Activated CD8-positive, alpha-beta memory T cell treated with anti-CD3 and anti-CD28 coated beads, Interleukin-2, amount 10 ng/mL, durations not matched to agents 7 days and 5 days (primary cell): Measurements from ENCODE around the gene FBXW5. TPM values are rescaled to one million over a fixed set of nuclear protein-coding genes. Genes with fewer than 3 reads are reported as not detected.
A peak's percentile ranks its signal among the peaks of the same experiment; 100 is the strongest.

Experiments used
- ATAC-seq: fragments of 150-1000 bp; cut with Tn5 transposase; one replicate; pipeline ENCODE4 v1.10.0; 2021; ENCODE audit warnings: moderate library complexity
- CTCF ChIA-PET: fragments of 350-600 bp; sonication (Branson Sonifier 250); formaldehyde crosslinking; loops from one replicate; lab custom pipeline; 2021; ENCODE audit warnings: antibody characterized with exemption; lab: Charles Lee
- DNase-seq: peaks from one replicate; pipeline ENCODE4 v3.0.0-alpha.2; 2020
- H3K27ac Mint-ChIP-seq: one replicate; pipeline ENCODE4 v1.8.0; 2021; ENCODE audit warnings: mild to moderate bottlenecking, mixed read lengths
- H3K27me3 Mint-ChIP-seq: one replicate; pipeline ENCODE4 v1.8.0; 2021; ENCODE audit warnings: mixed read lengths
- H3K36me3 Mint-ChIP-seq: one replicate; pipeline ENCODE4 v1.8.0; 2021; ENCODE audit warnings: mild to moderate bottlenecking, mixed read lengths
- H3K4me1 Mint-ChIP-seq: one replicate; pipeline ENCODE4 v1.8.0; 2021; ENCODE audit warnings: mixed read lengths
- H3K4me3 Mint-ChIP-seq: one replicate; pipeline ENCODE4 v1.8.0; 2021; ENCODE audit warnings: mild to moderate bottlenecking, moderate library complexity, mixed read lengths
- H3K9me3 Mint-ChIP-seq: one replicate; pipeline ENCODE4 v1.8.0; 2022; ENCODE audit warnings: low read depth, mixed read lengths
- total RNA-seq, 2 experiments: library from RNA; stranded (reverse); gene quantifications; one replicate each; pipeline ENCODE4 v1.2.3, GENCODE V29; 2021

The FBXW5 gene
- total RNA-seq, 2 experiments from 2014 or later: 106 to 107 TPM

- Mint-ChIP-seq H3K4me3 (no peak overlapping the region), H3K4me1 (peaks cover 5% of the 10 kb centered on the region), H3K9me3 (no peaks in the 10 kb centered on the region), H3K27ac (peak overlapping the region; percentile 46), H3K36me3 (peaks cover 46% of the 10 kb centered on the region), H3K27me3 (no peaks in the 10 kb centered on the region)
- ATAC-seq: no peak
- DNase-seq: no peak
- CTCF ChIA-PET: interaction anchor here (1.3 kb wide), 1 partner anchor 136 kb away, joined by 3 read pairs; no protein-coding TSS in a partner anchor
These were observed 34.2 kb downstream of the FBXW5 start for GRCh38 chr9:136910197-136910900.

DNA sequence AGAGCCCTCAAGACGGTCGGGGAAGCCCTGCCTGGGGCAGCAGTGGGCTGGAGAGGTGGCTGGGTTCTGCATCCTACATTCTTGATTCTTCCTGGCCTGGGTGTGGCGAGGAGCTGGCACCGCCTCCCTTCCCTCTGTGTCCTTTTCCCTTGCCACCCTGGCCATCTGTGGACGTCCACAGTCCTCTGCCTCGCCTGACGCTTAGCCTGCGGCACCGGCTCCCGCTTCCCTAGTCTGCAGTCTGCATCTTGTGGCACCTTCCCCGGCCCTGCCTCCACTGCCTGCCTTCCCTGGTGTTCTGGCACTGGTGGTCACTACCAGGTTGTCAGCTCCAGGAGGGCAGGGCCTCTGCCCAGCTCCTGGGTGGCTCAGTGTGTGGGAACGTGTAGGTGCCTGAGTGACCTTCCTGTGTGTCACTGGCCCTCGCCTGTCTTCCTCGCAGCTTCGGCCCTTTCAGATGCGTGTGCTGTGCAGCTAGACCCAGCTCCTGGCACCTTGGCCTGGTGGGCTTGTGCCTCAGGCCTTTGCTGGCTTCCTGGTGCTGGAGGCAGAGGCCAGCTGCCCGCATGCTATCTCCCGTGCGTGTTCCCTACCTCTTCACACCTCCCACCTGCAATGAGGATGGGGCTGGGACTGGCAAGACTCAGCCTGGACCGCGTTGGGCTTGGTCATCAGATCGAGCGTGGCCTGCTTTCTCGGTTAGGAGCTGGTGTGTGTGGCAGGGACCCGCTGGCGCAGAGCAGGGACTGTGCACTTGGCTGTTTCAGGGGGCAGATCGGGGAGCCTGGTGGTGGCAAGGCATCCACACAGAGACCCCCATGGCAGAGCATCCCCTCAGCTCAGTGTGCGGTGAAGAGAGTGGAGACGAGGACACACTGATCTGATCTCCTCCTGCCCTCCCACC is 37.3 kb downstream of the FBXW5 start:
- peaks cover 50% of the 10 kb centered on the region for H3K36me3 Mint-ChIP-seq
- H3K4me3 Mint-ChIP-seq: no peak overlapping the region
- DNase-seq (no peak), ATAC-seq (no peak)
- CTCF ChIA-PET: no interaction called here
- H3K27ac Mint-ChIP-seq: no peak overlapping the region
- no peaks in the 10 kb centered on the region for H3K9me3 Mint-ChIP-seq
- peaks cover 17% of the 10 kb centered on the region for H3K4me1 Mint-ChIP-seq
- no peaks in the 10 kb centered on the region for H3K27me3 Mint-ChIP-seq

DNA sequence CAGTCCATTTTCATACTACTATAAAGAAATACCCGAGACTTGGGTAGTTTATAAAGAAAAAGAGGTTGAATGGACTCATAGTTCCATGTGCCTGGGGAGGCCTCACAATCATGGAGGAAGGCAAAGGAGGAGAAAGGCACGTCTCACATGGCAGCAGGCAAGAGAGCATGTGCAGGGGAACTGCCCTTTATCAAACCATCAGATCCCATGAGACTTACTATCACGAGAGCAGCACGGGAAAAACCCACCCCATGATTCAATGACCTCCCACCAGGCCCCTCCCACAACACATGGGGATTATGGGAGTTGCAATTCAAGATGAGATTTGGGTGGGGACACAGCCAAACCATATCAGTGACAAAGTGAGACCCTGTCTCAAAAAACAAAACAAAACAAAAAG is 38.3 kb downstream of the FBXW5 start:
- Mint-ChIP-seq H3K9me3 (no peaks in the 10 kb centered on the region), H3K4me3 (no peak overlapping the region), H3K4me1 (peaks cover 27% of the 10 kb centered on the region), H3K36me3 (peaks cover 55% of the 10 kb centered on the region), H3K27ac (no peak overlapping the region), H3K27me3 (no peaks in the 10 kb centered on the region)
- ATAC-seq (no peak), DNase-seq (no peak)
- CTCF ChIA-PET: no interaction called here

DNA sequence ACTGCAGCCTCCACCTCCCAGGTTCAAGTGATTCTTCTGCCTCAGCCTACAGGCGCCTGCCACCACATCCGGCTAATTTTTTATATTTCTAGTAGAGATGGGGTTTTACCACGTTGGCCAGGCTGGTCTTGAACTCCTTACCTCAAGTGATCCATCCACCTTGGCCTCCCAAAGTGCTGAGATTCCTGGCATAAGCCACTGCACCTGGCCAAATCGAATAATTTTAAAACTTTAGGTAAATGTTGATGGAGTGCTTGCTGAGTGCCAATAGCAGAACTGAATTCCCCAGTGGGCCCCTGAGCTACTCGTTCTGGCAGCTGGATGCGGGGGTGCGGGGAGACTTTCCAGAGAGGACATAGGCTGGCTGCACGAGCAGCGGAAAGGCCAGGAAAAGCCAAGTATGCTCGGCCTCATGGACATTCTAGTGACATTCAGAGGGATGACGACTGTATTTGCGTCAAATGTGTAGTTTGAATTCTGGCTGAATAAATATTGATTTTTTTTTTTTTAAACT is 41.4 kb downstream of the FBXW5 start:
- Mint-ChIP-seq H3K27me3 (no peaks in the 10 kb centered on the region), H3K36me3 (peaks cover 62% of the 10 kb centered on the region), H3K4me3 (no peak overlapping the region), H3K27ac (peak overlapping the region; percentile 90), H3K4me1 (peaks cover 43% of the 10 kb centered on the region), H3K9me3 (no peaks in the 10 kb centered on the region)
- no peak for DNase-seq
- no peak for ATAC-seq
- CTCF ChIA-PET: interaction anchor here (0.7 to 2.3 kb wide), 8 partner anchors 22 to 132 kb away, joined by 3 to 14 read pairs (median 6); partner anchors contain the start of genes AJM1, C8G and FBXW5

- peaks cover 43% of the 10 kb centered on the region for H3K4me1 Mint-ChIP-seq
- CTCF ChIA-PET: interaction anchor here (0.9 to 2.3 kb wide), 9 partner anchors 16 to 133 kb away, joined by 3 to 14 read pairs (median 6); partner anchors contain the start of genes AJM1, C8G, CLIC3 and FBXW5
- peak; percentile 88 for DNase-seq
- peak overlapping the region; percentile 90 for H3K27ac Mint-ChIP-seq
- H3K9me3 Mint-ChIP-seq: no peaks in the 10 kb centered on the region
- H3K27me3 Mint-ChIP-seq: no peaks in the 10 kb centered on the region
- peak overlapping the region; percentile 59 for H3K4me3 Mint-ChIP-seq
- H3K36me3 Mint-ChIP-seq: peaks cover 55% of the 10 kb centered on the region
- peak; percentile 83 for ATAC-seq
These were observed 42.2 kb downstream of the FBXW5 start for GRCh38 chr9:136902259-136902821.

- DNase-seq (peak; percentile 88), ATAC-seq (peak; percentile 78)
- no peaks in the 10 kb centered on the region for H3K9me3 Mint-ChIP-seq
- H3K27me3 Mint-ChIP-seq: no peaks in the 10 kb centered on the region
- H3K4me1 Mint-ChIP-seq: peaks cover 47% of the 10 kb centered on the region
- peak overlapping the region; percentile 90 for H3K27ac Mint-ChIP-seq
- CTCF ChIA-PET: interaction anchor here (0.5 to 2.3 kb wide), 11 partner anchors 11 to 166 kb away, joined by 3 to 14 read pairs (median 6); partner anchors contain the start of genes AJM1, C8G, CLIC3 and FBXW5
- peaks cover 50% of the 10 kb centered on the region for H3K36me3 Mint-ChIP-seq
- H3K4me3 Mint-ChIP-seq: peak overlapping the region; percentile 59
These were observed 42.9 kb downstream of the FBXW5 start for GRCh38 chr9:136901516-136902258.

DNA sequence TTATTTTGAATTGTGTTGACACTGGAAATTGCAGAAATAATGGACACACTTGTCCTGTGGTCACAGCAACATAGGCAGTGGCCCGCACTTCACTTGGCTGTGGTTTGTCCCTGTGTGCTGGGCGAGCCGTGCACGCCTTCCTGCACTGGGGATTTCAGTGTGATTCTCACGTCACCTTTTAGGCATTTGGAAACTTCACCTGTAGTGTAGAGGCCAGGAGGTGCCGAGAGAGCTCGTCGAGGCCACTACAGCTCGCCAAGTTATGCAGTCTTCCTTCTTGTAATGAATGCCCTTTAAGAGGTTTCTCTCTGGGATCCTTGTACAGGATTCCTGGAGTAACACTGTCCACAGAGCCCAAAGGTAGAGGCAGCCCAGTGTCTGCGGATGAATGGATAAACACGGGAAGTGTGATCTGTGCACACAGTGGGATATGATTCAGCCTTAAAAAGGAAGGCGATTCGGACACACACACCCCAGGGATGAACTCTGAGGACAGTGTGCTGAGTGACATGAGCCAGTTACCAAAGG is 43.5 kb downstream of the FBXW5 start:
- DNase-seq (no peak), ATAC-seq (no peak)
- Mint-ChIP-seq H3K27me3 (no peaks in the 10 kb centered on the region), H3K4me3 (peak overlapping the region; percentile 59), H3K9me3 (no peaks in the 10 kb centered on the region), H3K27ac (peak overlapping the region; percentile 90), H3K36me3 (peaks cover 44% of the 10 kb centered on the region), H3K4me1 (peaks cover 48% of the 10 kb centered on the region)
- CTCF ChIA-PET: interaction anchor here (0.5 to 2.3 kb wide), 6 partner anchors 12 to 167 kb away, joined by 3 to 14 read pairs (median 6); partner anchors contain the start of genes AJM1 and TRAF2

DNA sequence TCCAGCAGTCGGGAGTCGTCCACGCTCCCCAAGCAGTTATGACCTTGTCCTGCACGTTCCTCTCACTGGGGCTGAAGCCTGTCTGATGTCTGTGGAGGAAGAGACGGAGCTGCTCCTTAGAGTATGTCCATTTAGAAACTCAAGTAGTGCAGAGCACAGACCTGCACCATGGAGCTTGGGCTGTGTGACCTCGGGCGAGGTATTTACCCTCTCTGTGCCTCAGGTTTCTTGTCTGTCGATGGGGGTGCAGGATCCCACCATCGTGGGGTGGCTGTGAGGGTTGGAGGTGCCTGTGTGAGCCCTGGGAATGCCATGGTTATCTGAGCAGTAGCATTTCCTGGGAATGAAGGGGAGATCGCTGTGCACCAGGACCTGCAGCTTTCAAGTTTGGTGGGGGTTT is 44.0 kb downstream of the FBXW5 start:
- Mint-ChIP-seq H3K4me1 (peaks cover 50% of the 10 kb centered on the region), H3K9me3 (no peaks in the 10 kb centered on the region), H3K27me3 (no peaks in the 10 kb centered on the region), H3K27ac (peak overlapping the region; percentile 90), H3K4me3 (no peak overlapping the region), H3K36me3 (peaks cover 41% of the 10 kb centered on the region)
- CTCF ChIA-PET: interaction anchor here (0.8 to 2.0 kb wide), 2 partner anchors 12 to 168 kb away, joined by 3 to 6 read pairs; no protein-coding TSS in a partner anchor
- ATAC-seq (no peak), DNase-seq (no peak)

DNA sequence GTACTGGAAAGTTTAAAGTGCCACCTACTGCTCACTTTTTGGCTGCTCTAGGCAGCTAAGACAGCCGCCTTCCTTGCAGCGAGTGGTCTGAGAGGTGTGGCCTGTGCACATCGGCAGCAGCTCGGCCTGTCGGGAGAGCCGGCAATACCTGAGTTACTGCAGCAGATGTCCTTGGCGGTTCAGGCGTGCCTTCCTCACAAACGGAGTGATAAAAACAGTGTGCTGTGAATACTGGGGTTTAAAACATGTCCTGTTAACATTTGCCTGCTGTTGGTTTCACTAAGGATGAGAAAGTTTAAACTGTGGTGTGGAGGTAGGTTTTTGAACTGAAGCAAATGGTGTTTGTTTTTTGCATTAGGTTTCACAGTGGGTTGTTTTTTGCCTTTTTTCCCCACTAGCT is 45.3 kb downstream of the FBXW5 start:
- peaks cover 39% of the 10 kb centered on the region for H3K36me3 Mint-ChIP-seq
- ATAC-seq (no peak), DNase-seq (no peak)
- H3K27me3 Mint-ChIP-seq: no peaks in the 10 kb centered on the region
- no peak overlapping the region for H3K4me3 Mint-ChIP-seq
- peak overlapping the region; percentile 76 for H3K27ac Mint-ChIP-seq
- no peaks in the 10 kb centered on the region for H3K9me3 Mint-ChIP-seq
- CTCF ChIA-PET: interaction anchor here (0.9 kb wide), 2 partner anchors 12 to 136 kb away, joined by 4 read pairs; no protein-coding TSS in a partner anchor
- peaks cover 53% of the 10 kb centered on the region for H3K4me1 Mint-ChIP-seq

GRCh38 chr9:136898483-136899100 is 45.9 kb downstream of the FBXW5 start:
- DNase-seq: no peak

GRCh38 chr9:136896027-136896426 is 48.5 kb downstream of the FBXW5 start:
- no peak for DNase-seq
- Mint-ChIP-seq H3K4me1 (peaks cover 29% of the 10 kb centered on the region), H3K27me3 (no peaks in the 10 kb centered on the region), H3K9me3 (no peaks in the 10 kb centered on the region), H3K27ac (peak overlapping the region; percentile 56), H3K4me3 (no peak overlapping the region), H3K36me3 (peaks cover 29% of the 10 kb centered on the region)
- CTCF ChIA-PET: no interaction called here
- ATAC-seq: no peak

More at GRCh38 chr9:136898483-136899100, 45.9 kb downstream of the FBXW5 start:
- Mint-ChIP-seq H3K36me3 (peaks cover 36% of the 10 kb centered on the region), H3K9me3 (no peaks in the 10 kb centered on the region), H3K27ac (peak overlapping the region; percentile 36), H3K4me1 (peaks cover 51% of the 10 kb centered on the region), H3K27me3 (no peaks in the 10 kb centered on the region), H3K4me3 (no peak overlapping the region)
- ATAC-seq: no peak
- CTCF ChIA-PET: interaction anchor here (0.9 kb wide), 1 partner anchor 137 kb away, joined by 4 read pairs; no protein-coding TSS in a partner anchor
